OCI-LY3 (cell line): ENCODE results near the gene NAMPT.

ENCODE experiments used
- EZH2phosphoT487 ChIP-seq: fragments of 200-600 bp; shearing (Covaris generic); IDR thresholded peaks from 2 replicates; pipeline ENCODE4 v1.6.1; 2018; ENCODE audit warnings: antibody characterized with exemption, mixed run types, low read depth
- TF ChIP-seq, protein P1 (sequence below): fragments of 200-600, 300-600 bp; sonication (generic); IDR thresholded peaks from 2 replicates; pipeline ENCODE4 v1.5.1; 2014; ENCODE audit warnings: antibody characterized with exemption, low read length, low read depth

DNA sequence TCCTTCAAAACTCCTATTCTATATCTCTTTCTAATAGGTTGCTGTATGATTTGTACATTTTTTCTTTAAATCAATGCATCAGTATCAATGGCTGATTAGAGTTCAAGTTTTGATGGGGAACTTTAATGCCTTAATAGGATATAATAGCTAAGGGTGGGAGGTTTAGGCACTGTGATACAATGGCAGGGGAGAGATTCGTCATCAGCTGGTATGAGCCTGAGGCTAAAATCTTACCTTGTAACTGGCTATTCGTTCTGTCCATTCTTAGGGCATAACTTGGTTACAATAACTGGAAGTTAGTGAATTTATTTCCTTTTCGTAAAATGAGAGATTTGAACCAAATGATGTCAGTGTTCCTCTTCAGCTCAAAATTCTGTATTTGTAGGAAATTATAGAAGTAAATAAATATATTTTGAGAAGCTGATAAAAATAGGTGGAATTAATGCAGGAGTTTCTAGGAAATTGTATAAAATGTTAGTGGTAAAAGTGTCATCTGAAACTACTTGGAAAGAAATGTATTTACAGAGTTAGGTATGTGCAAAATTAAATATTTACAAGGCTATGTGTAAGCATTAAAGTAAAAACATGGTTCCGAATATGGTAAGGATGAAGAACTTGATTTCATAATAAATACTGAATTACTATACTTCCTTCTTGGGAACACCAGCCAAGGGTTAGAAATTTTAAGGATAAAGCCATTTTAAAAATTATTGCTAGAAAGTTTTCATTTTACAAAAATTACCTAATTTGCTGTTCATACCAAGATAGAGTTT lies 27.5 kb upstream of the NAMPT start:
- TF ChIP-seq, protein P1, sequence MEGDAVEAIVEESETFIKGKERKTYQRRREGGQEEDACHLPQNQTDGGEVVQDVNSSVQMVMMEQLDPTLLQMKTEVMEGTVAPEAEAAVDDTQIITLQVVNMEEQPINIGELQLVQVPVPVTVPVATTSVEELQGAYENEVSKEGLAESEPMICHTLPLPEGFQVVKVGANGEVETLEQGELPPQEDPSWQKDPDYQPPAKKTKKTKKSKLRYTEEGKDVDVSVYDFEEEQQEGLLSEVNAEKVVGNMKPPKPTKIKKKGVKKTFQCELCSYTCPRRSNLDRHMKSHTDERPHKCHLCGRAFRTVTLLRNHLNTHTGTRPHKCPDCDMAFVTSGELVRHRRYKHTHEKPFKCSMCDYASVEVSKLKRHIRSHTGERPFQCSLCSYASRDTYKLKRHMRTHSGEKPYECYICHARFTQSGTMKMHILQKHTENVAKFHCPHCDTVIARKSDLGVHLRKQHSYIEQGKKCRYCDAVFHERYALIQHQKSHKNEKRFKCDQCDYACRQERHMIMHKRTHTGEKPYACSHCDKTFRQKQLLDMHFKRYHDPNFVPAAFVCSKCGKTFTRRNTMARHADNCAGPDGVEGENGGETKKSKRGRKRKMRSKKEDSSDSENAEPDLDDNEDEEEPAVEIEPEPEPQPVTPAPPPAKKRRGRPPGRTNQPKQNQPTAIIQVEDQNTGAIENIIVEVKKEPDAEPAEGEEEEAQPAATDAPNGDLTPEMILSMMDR = no peak
- TF ChIP-seq EZH2phosphoT487 = no peak
